CD4-positive, alpha-beta memory T cell (primary cell): ENCODE data around the gene UFSP1. TPM values are rescaled to one million over a fixed set of nuclear protein-coding genes. Genes with fewer than 3 reads are reported as not detected.

Source experiments
- CTCF ChIA-PET: fragments of 350-600 bp; sonication (Branson Sonifier 250); formaldehyde crosslinking; loops from one replicate; lab custom pipeline; 2021; ENCODE audit warnings: inconsistent platforms; ENCODE audit not compliant: partially characterized antibody; lab: Charles Lee
- POLR2A ChIA-PET: fragments of 350-600 bp; sonication (Branson Sonifier 250); formaldehyde crosslinking; loops from one replicate; lab custom pipeline; 2021; ENCODE audit not compliant: partially characterized antibody; lab: Charles Lee
- DNase-seq, 5 donors: peaks; one replicate each; pipeline versions ENCODE4 v3.0.0 to v3.0.0-alpha.2; 2020 to 2022; ENCODE audit warnings: mixed read lengths in 1 of 5
- H3K27ac ChIP-seq: one replicate; pipeline ENCODE4 v1.7.0; 2013; ENCODE audit warnings: low read depth, low read length
- H3K27me3 ChIP-seq: 2 replicates; pipeline ENCODE4 v1.7.0; 2013; ENCODE audit warnings: mild to moderate bottlenecking, low read length, moderate library complexity; ENCODE audit not compliant: insufficient read depth
- H3K36me3 ChIP-seq: 2 replicates; pipeline ENCODE4 v1.7.0; 2013; ENCODE audit warnings: mild to moderate bottlenecking, low read length, moderate library complexity; ENCODE audit not compliant: insufficient read depth
- H3K4me1 ChIP-seq: 2 replicates; pipeline ENCODE4 v1.7.0; 2013; ENCODE audit warnings: mild to moderate bottlenecking, low read length, moderate library complexity; ENCODE audit not compliant: insufficient read depth
- H3K4me3 ChIP-seq, 2 donors: one replicate each; pipeline ENCODE4 v1.7.0; 2013; ENCODE audit warnings: low read length in 2 of 2, mild to moderate bottlenecking in 1 of 2
- H3K9me3 ChIP-seq, 2 donors: one replicate each; pipeline ENCODE4 v1.7.0; 2013; ENCODE audit warnings: low read length in 2 of 2, control low read depth in 1 of 2; ENCODE audit not compliant: control insufficient read depth in 1 of 2
- H3K27ac Mint-ChIP-seq, 7 donors: one replicate each; pipeline ENCODE4 v1.8.0; 2020 to 2021; ENCODE audit warnings: mixed read lengths in 7 of 7, mild to moderate bottlenecking in 6 of 7, inconsistent platforms in 3 of 7, moderate library complexity in 3 of 7
- H3K27me3 Mint-ChIP-seq, 2 donors: one replicate each; pipeline ENCODE4 v1.8.0; 2020 to 2021; ENCODE audit warnings: mixed read lengths in 2 of 2
- H3K36me3 Mint-ChIP-seq, 2 donors: one replicate each; pipeline ENCODE4 v1.8.0; 2020 to 2021; ENCODE audit warnings: mixed read lengths in 2 of 2, inconsistent platforms in 1 of 2, mild to moderate bottlenecking in 1 of 2
- H3K4me1 Mint-ChIP-seq, 4 donors: one replicate each; pipeline ENCODE4 v1.8.0; 2020 to 2021; ENCODE audit warnings: mixed read lengths in 4 of 4, mild to moderate bottlenecking in 1 of 4
- H3K4me3 Mint-ChIP-seq, 8 donors: one replicate each; pipeline ENCODE4 v1.8.0; 2020 to 2021; ENCODE audit warnings: mixed read lengths in 8 of 8, mild to moderate bottlenecking in 7 of 8, moderate library complexity in 6 of 8, inconsistent platforms in 3 of 8
- H3K9me3 Mint-ChIP-seq, 8 donors: one replicate each; pipeline ENCODE4 v1.8.0; 2020 to 2021; ENCODE audit warnings: mixed read lengths in 8 of 8, mild to moderate bottlenecking in 5 of 8, inconsistent platforms in 3 of 8, moderate library complexity in 1 of 8
- intact Hi-C: fragments of 100-400 bp; cut with micrococcal nuclease; formaldehyde crosslinking; loops from one replicate; pipeline ENCODE4 v1.15.1; 2023
- polyA plus RNA-seq, 2 donors: library from polyadenylated mRNA; unstranded; fragments of 300-500 nt; fragmentation: Illumina TruSeq; gene quantifications; one replicate each; pipeline ENCODE4 v1.2.3, GENCODE V29; 2021
- total RNA-seq, 2 experiments: library from RNA; stranded (reverse); gene quantifications; one replicate each; pipeline ENCODE4 v1.2.3, GENCODE V29; 2021

UFSP1 gene
- total and polyA plus RNA-seq, 4 experiments from 2014 or later = 0.34 to 11.0 (median 6.4) TPM

- H3K27me3 ChIP-seq = no peaks in the 10 kb centered on the region
- Mint-ChIP-seq H3K27me3 (peaks cover 14 to 15% of the 10 kb centered on the region in 2 donors), H3K27ac (no peak overlapping the region), H3K36me3 (no peaks in the 10 kb centered on the region), H3K4me3 (no peak overlapping the region), H3K4me1 (peaks cover 0 to 6% (median 0%) of the 10 kb centered on the region in 4 donors), H3K9me3 (peaks cover 0 to 2% (median 0%) of the 10 kb centered on the region in 8 donors)
- no peaks in the 10 kb centered on the region for H3K9me3 ChIP-seq
- no peaks in the 10 kb centered on the region for H3K4me1 ChIP-seq
- no peak overlapping the region for H3K4me3 ChIP-seq
- intact Hi-C loops = no loop called here
- no peak overlapping the region for H3K27ac ChIP-seq
- ChIA-PET POLR2A (no interaction called here), CTCF (interaction anchor here (3.2 kb wide), 1 partner anchor 156 kb away, joined by 11 read pairs; no protein-coding TSS in a partner anchor)
- no peak for DNase-seq
- H3K36me3 ChIP-seq = no peaks in the 10 kb centered on the region
Measured at GRCh38 chr7:100902638-100903037, 13.1 kb upstream of the UFSP1 start.

- no peak overlapping the region for H3K27ac ChIP-seq
- Mint-ChIP-seq H3K27me3 (peaks cover 18% of the 10 kb centered on the region in 2 donors), H3K36me3 (no peaks in the 10 kb centered on the region), H3K4me3 (no peak overlapping the region), H3K9me3 (peaks cover 0 to 2% (median 0%) of the 10 kb centered on the region in 8 donors), H3K27ac (no peak overlapping the region), H3K4me1 (peaks cover 0 to 11% (median under 1%) of the 10 kb centered on the region in 4 donors)
- intact Hi-C loops = no loop called here
- no peak overlapping the region for H3K4me3 ChIP-seq
- DNase-seq = no peak
- no peaks in the 10 kb centered on the region for H3K9me3 ChIP-seq
- H3K4me1 ChIP-seq = peaks cover 3% of the 10 kb centered on the region
- H3K36me3 ChIP-seq = no peaks in the 10 kb centered on the region
- CTCF ChIA-PET = interaction anchor here (1.1 kb wide), 1 partner anchor 172 kb away, joined by 3 read pairs; no protein-coding TSS in a partner anchor
- no peaks in the 10 kb centered on the region for H3K27me3 ChIP-seq
- POLR2A ChIA-PET = no interaction called here
Measured at GRCh38 chr7:100901921-100902332, 12.4 kb upstream of the UFSP1 start.

GRCh38 chr7:100900978-100901377, 11.5 kb upstream of the UFSP1 start:
- H3K27me3 Mint-ChIP-seq = peaks cover 22 to 23% of the 10 kb centered on the region in 2 donors
- Histone ChIP-seq H3K27me3 (peaks cover 7% of the 10 kb centered on the region), H3K9me3 (no peaks in the 10 kb centered on the region), H3K36me3 (no peaks in the 10 kb centered on the region), H3K4me1 (peaks cover 10% of the 10 kb centered on the region), H3K4me3 (no peak overlapping the region), H3K27ac (no peak overlapping the region)
- no peak for DNase-seq
- no peak overlapping the region for H3K4me3 Mint-ChIP-seq
- no peak overlapping the region for H3K27ac Mint-ChIP-seq
- intact Hi-C loops = no loop called here
- H3K9me3 Mint-ChIP-seq = peaks cover 0 to 2% (median 0%) of the 10 kb centered on the region in 8 donors
- H3K36me3 Mint-ChIP-seq = no peaks in the 10 kb centered on the region
- CTCF ChIA-PET = interaction anchor here (0.7 to 1.1 kb wide), 4 partner anchors 158 to 523 kb away, joined by 3 to 4 read pairs (median 3); no protein-coding TSS in a partner anchor
- H3K4me1 Mint-ChIP-seq = peaks cover 5 to 17% (median 5%) of the 10 kb centered on the region in 4 donors
- POLR2A ChIA-PET = no interaction called here

- Mint-ChIP-seq H3K4me1 (peaks cover 6 to 20% (median 7%) of the 10 kb centered on the region in 4 donors), H3K27ac (peak overlapping the region in 1 of 7 donors; percentile 21), H3K9me3 (peaks cover 0 to 2% (median 0%) of the 10 kb centered on the region in 8 donors), H3K27me3 (peaks cover 24 to 25% of the 10 kb centered on the region in 2 donors), H3K36me3 (no peaks in the 10 kb centered on the region), H3K4me3 (no peak overlapping the region)
- intact Hi-C loops = loop anchor here (10.0 kb wide), 1 partner anchor 385 kb away; no protein-coding TSS in a partner anchor
- no peak for DNase-seq
- Histone ChIP-seq H3K27ac (no peak overlapping the region), H3K4me3 (no peak overlapping the region), H3K9me3 (no peaks in the 10 kb centered on the region), H3K27me3 (peaks cover 15% of the 10 kb centered on the region), H3K36me3 (no peaks in the 10 kb centered on the region), H3K4me1 (peaks cover 19% of the 10 kb centered on the region)
- ChIA-PET POLR2A (no interaction called here), CTCF (interaction anchor here (2.9 kb wide), 1 partner anchor 160 kb away, joined by 18 read pairs; no protein-coding TSS in a partner anchor)
Measured at GRCh38 chr7:100899432-100899831, 9.9 kb upstream of the UFSP1 start.

GRCh38 chr7:100897772-100898454, 8.4 kb upstream of the UFSP1 start:
- Histone ChIP-seq H3K9me3 (no peaks in the 10 kb centered on the region), H3K27me3 (peaks cover 15% of the 10 kb centered on the region), H3K36me3 (no peaks in the 10 kb centered on the region), H3K27ac (no peak overlapping the region), H3K4me3 (no peak overlapping the region), H3K4me1 (peaks cover 19% of the 10 kb centered on the region)
- peak overlapping the region; percentile 10 to 65 (median 42) for H3K4me3 Mint-ChIP-seq
- peaks cover 0 to 2% (median 0%) of the 10 kb centered on the region in 8 donors for H3K9me3 Mint-ChIP-seq
- H3K27me3 Mint-ChIP-seq = peaks cover 26 to 27% of the 10 kb centered on the region in 2 donors
- intact Hi-C loops = loop anchor here (1.0 to 10.0 kb wide), 3 partner anchors 161 to 387 kb away; no protein-coding TSS in a partner anchor
- peak overlapping the region in 1 of 7 donors; percentile 57 for H3K27ac Mint-ChIP-seq
- ChIA-PET POLR2A (no interaction called here), CTCF (interaction anchor here (1.2 to 2.9 kb wide), 5 partner anchors 8 to 161 kb away, joined by 3 to 18 read pairs (median 4); partner anchors contain the start of gene UFSP1)
- DNase-seq = no peak
- H3K4me1 Mint-ChIP-seq = peaks cover 6 to 21% (median 7%) of the 10 kb centered on the region in 4 donors
- no peaks in the 10 kb centered on the region for H3K36me3 Mint-ChIP-seq

- Mint-ChIP-seq H3K4me1 (peaks cover 7 to 26% (median 8%) of the 10 kb centered on the region in 4 donors), H3K4me3 (peak overlapping the region; percentile 10 to 78 (median 68)), H3K27ac (peak overlapping the region in 1 of 7 donors; percentile 74), H3K36me3 (no peaks in the 10 kb centered on the region), H3K9me3 (peaks cover 0 to 2% (median 0%) of the 10 kb centered on the region in 8 donors), H3K27me3 (peaks cover 31 to 32% of the 10 kb centered on the region in 2 donors)
- intact Hi-C loops = loop anchor here (1.0 to 10.0 kb wide), 3 partner anchors 162 to 388 kb away; no protein-coding TSS in a partner anchor
- no peak overlapping the region for H3K27ac ChIP-seq
- ChIA-PET POLR2A (no interaction called here), CTCF (interaction anchor here (1.2 to 2.9 kb wide), 2 partner anchors 9 to 162 kb away, joined by 3 to 18 read pairs; no protein-coding TSS in a partner anchor)
- no peaks in the 10 kb centered on the region for H3K36me3 ChIP-seq
- peak; percentile 23 to 68 (median 47) for DNase-seq
- peak overlapping the region in 1 of 2 donors; percentile 32 for H3K4me3 ChIP-seq
- H3K27me3 ChIP-seq = peaks cover 15% of the 10 kb centered on the region
- H3K9me3 ChIP-seq = no peaks in the 10 kb centered on the region
- H3K4me1 ChIP-seq = peaks cover 19% of the 10 kb centered on the region
Measured at GRCh38 chr7:100896732-100897608, 7.5 kb upstream of the UFSP1 start.
